ENCODE results near the gene PACS1. TPM values are rescaled to one million over a fixed set of nuclear protein-coding genes. Genes with fewer than 3 reads are reported as not detected.

Gene PACS1
- polyA plus RNA-seq, 1 donor, result 30.3 TPM

- no peak overlapping the region for H3K27ac ChIP-seq (ENCODE audit: low read length)
- H3K4me3 ChIP-seq (ENCODE audit: low read length), result peak overlapping the region; percentile 75
Observed at GRCh38 chr11:66258473-66258893, 188.4 kb downstream of the PACS1 start.

GRCh38 chr11:66259225-66259624 is 189.2 kb downstream of the PACS1 start:
- no peak overlapping the region for H3K4me3 ChIP-seq (ENCODE audit: low read length)
- H3K36me3 ChIP-seq (ENCODE audit: control insufficient read depth, insufficient read depth, low read length), result peaks cover 28% of the 10 kb centered on the region
- WGBS (ENCODE audit: insufficient coverage, low lambda C conversion rate), result no CpG with 5 or more reads among the region's 2 CpGs
- no peak overlapping the region for H3K27ac ChIP-seq (ENCODE audit: low read length)
- peaks cover 5% of the 10 kb centered on the region for H3K4me1 ChIP-seq (ENCODE audit: control insufficient read depth, insufficient read depth, low read length)
- peaks cover 15% of the 10 kb centered on the region for H3K27me3 ChIP-seq (ENCODE audit: control insufficient read depth, insufficient read depth, low read length)
- DNase-seq, result no peak
- no peaks in the 10 kb centered on the region for H3K9me3 ChIP-seq (ENCODE audit: control insufficient read depth, low read depth, low read length)

More at GRCh38 chr11:66258473-66258893, 188.4 kb downstream of the PACS1 start:
- H3K36me3 ChIP-seq (ENCODE audit: control insufficient read depth, insufficient read depth, low read length), result peaks cover 23% of the 10 kb centered on the region
- H3K27me3 ChIP-seq (ENCODE audit: control insufficient read depth, insufficient read depth, low read length), result peaks cover 15% of the 10 kb centered on the region
- H3K9me3 ChIP-seq (ENCODE audit: control insufficient read depth, low read depth, low read length), result no peaks in the 10 kb centered on the region
- H3K4me1 ChIP-seq (ENCODE audit: control insufficient read depth, insufficient read depth, low read length), result peaks cover 5% of the 10 kb centered on the region
- no CpG with 5 or more reads among the region's 28 CpGs for WGBS (ENCODE audit: insufficient coverage, low lambda C conversion rate)
- DNase-seq, result no peak

GRCh38 chr11:66259956-66260355 is 189.9 kb downstream of the PACS1 start:
- H3K27me3 ChIP-seq (ENCODE audit: control insufficient read depth, insufficient read depth, low read length), result peaks cover 13% of the 10 kb centered on the region
- DNase-seq, result no peak
- H3K4me3 ChIP-seq (ENCODE audit: low read length), result no peak overlapping the region
- H3K27ac ChIP-seq (ENCODE audit: low read length), result no peak overlapping the region
- peaks cover 5% of the 10 kb centered on the region for H3K4me1 ChIP-seq (ENCODE audit: control insufficient read depth, insufficient read depth, low read length)
- peaks cover 35% of the 10 kb centered on the region for H3K36me3 ChIP-seq (ENCODE audit: control insufficient read depth, insufficient read depth, low read length)
- H3K9me3 ChIP-seq (ENCODE audit: control insufficient read depth, low read depth, low read length), result no peaks in the 10 kb centered on the region
- no CpG with 5 or more reads among the region's 4 CpGs for WGBS (ENCODE audit: insufficient coverage, low lambda C conversion rate)

- WGBS (ENCODE audit: insufficient coverage, low lambda C conversion rate), result no CpG with 5 or more reads among the region's 16 CpGs
- peaks cover 42% of the 10 kb centered on the region for H3K36me3 ChIP-seq (ENCODE audit: control insufficient read depth, insufficient read depth, low read length)
Observed at GRCh38 chr11:66261578-66261977, 191.5 kb downstream of the PACS1 start.

GRCh38 chr11:66262191-66262590 is 192.1 kb downstream of the PACS1 start:
- H3K4me1 ChIP-seq (ENCODE audit: control insufficient read depth, insufficient read depth, low read length), result peaks cover 12% of the 10 kb centered on the region
- H3K27me3 ChIP-seq (ENCODE audit: control insufficient read depth, insufficient read depth, low read length), result peaks cover 2% of the 10 kb centered on the region
- no CpG with 5 or more reads among the region's 5 CpGs for WGBS (ENCODE audit: insufficient coverage, low lambda C conversion rate)
- H3K27ac ChIP-seq (ENCODE audit: low read length), result no peak overlapping the region
- peaks cover 42% of the 10 kb centered on the region for H3K36me3 ChIP-seq (ENCODE audit: control insufficient read depth, insufficient read depth, low read length)
- H3K4me3 ChIP-seq (ENCODE audit: low read length), result no peak overlapping the region
- no peak for DNase-seq
- no peaks in the 10 kb centered on the region for H3K9me3 ChIP-seq (ENCODE audit: control insufficient read depth, low read depth, low read length)

More at GRCh38 chr11:66261578-66261977, 191.5 kb downstream of the PACS1 start:
- H3K4me3 ChIP-seq (ENCODE audit: low read length), result no peak overlapping the region
- H3K4me1 ChIP-seq (ENCODE audit: control insufficient read depth, insufficient read depth, low read length), result peaks cover 6% of the 10 kb centered on the region
- peaks cover 7% of the 10 kb centered on the region for H3K27me3 ChIP-seq (ENCODE audit: control insufficient read depth, insufficient read depth, low read length)
- H3K9me3 ChIP-seq (ENCODE audit: control insufficient read depth, low read depth, low read length), result no peaks in the 10 kb centered on the region
- H3K27ac ChIP-seq (ENCODE audit: low read length), result no peak overlapping the region
- no peak for DNase-seq

- no peak overlapping the region for H3K4me3 ChIP-seq (ENCODE audit: low read length)
- no peak overlapping the region for H3K27ac ChIP-seq (ENCODE audit: low read length)
- peaks cover 42% of the 10 kb centered on the region for H3K36me3 ChIP-seq (ENCODE audit: control insufficient read depth, insufficient read depth, low read length)
- H3K4me1 ChIP-seq (ENCODE audit: control insufficient read depth, insufficient read depth, low read length), result peaks cover 12% of the 10 kb centered on the region
- DNase-seq, result no peak
- H3K9me3 ChIP-seq (ENCODE audit: control insufficient read depth, low read depth, low read length), result peaks cover 1% of the 10 kb centered on the region
- H3K27me3 ChIP-seq (ENCODE audit: control insufficient read depth, insufficient read depth, low read length), result no peaks in the 10 kb centered on the region
- WGBS (ENCODE audit: insufficient coverage, low lambda C conversion rate), result no CpG with 5 or more reads among the region's 12 CpGs
Observed at GRCh38 chr11:66262696-66263095, 192.6 kb downstream of the PACS1 start.

GRCh38 chr11:66263231-66263630 is 193.2 kb downstream of the PACS1 start:
- no peak for DNase-seq
- Histone ChIP-seq H3K27me3 (ENCODE audit: control insufficient read depth, insufficient read depth, low read length) (no peaks in the 10 kb centered on the region), H3K4me3 (ENCODE audit: low read length) (no peak overlapping the region), H3K36me3 (ENCODE audit: control insufficient read depth, insufficient read depth, low read length) (peaks cover 42% of the 10 kb centered on the region), H3K27ac (ENCODE audit: low read length) (no peak overlapping the region), H3K9me3 (ENCODE audit: control insufficient read depth, low read depth, low read length) (peaks cover 2% of the 10 kb centered on the region), H3K4me1 (ENCODE audit: control insufficient read depth, insufficient read depth, low read length) (peaks cover 16% of the 10 kb centered on the region)
- no CpG with 5 or more reads among the region's 4 CpGs for WGBS (ENCODE audit: insufficient coverage, low lambda C conversion rate)

- WGBS (ENCODE audit: insufficient coverage, low lambda C conversion rate), result 100% methylated on average over 1 of the region's 10 CpGs
- Histone ChIP-seq H3K4me1 (ENCODE audit: control insufficient read depth, insufficient read depth, low read length) (peaks cover 11% of the 10 kb centered on the region), H3K36me3 (ENCODE audit: control insufficient read depth, insufficient read depth, low read length) (peaks cover 42% of the 10 kb centered on the region)
Observed at GRCh38 chr11:66263785-66264184, 193.7 kb downstream of the PACS1 start.

GRCh38 chr11:66264383-66264782 is 194.3 kb downstream of the PACS1 start:
- DNase-seq, result no peak
- no peak overlapping the region for H3K4me3 ChIP-seq (ENCODE audit: low read length)
- no peak overlapping the region for H3K27ac ChIP-seq (ENCODE audit: low read length)
- no CpG with 5 or more reads among the region's 8 CpGs for WGBS (ENCODE audit: insufficient coverage, low lambda C conversion rate)
- peaks cover 42% of the 10 kb centered on the region for H3K36me3 ChIP-seq (ENCODE audit: control insufficient read depth, insufficient read depth, low read length)
- peaks cover 11% of the 10 kb centered on the region for H3K4me1 ChIP-seq (ENCODE audit: control insufficient read depth, insufficient read depth, low read length)
- H3K9me3 ChIP-seq (ENCODE audit: control insufficient read depth, low read depth, low read length), result peaks cover 2% of the 10 kb centered on the region
- no peaks in the 10 kb centered on the region for H3K27me3 ChIP-seq (ENCODE audit: control insufficient read depth, insufficient read depth, low read length)

More at GRCh38 chr11:66263785-66264184, 193.7 kb downstream of the PACS1 start:
- Histone ChIP-seq H3K27ac (ENCODE audit: low read length) (no peak overlapping the region), H3K9me3 (ENCODE audit: control insufficient read depth, low read depth, low read length) (peaks cover 2% of the 10 kb centered on the region), H3K27me3 (ENCODE audit: control insufficient read depth, insufficient read depth, low read length) (no peaks in the 10 kb centered on the region), H3K4me3 (ENCODE audit: low read length) (no peak overlapping the region)
- DNase-seq, result no peak

- peaks cover 2% of the 10 kb centered on the region for H3K9me3 ChIP-seq (ENCODE audit: control insufficient read depth, low read depth, low read length)
- no peak overlapping the region for H3K27ac ChIP-seq (ENCODE audit: low read length)
- peaks cover 37% of the 10 kb centered on the region for H3K36me3 ChIP-seq (ENCODE audit: control insufficient read depth, insufficient read depth, low read length)
- no peaks in the 10 kb centered on the region for H3K27me3 ChIP-seq (ENCODE audit: control insufficient read depth, insufficient read depth, low read length)
- peaks cover 14% of the 10 kb centered on the region for H3K4me1 ChIP-seq (ENCODE audit: control insufficient read depth, insufficient read depth, low read length)
- DNase-seq, result no peak
- H3K4me3 ChIP-seq (ENCODE audit: low read length), result no peak overlapping the region
- no CpG with 5 or more reads among the region's 12 CpGs for WGBS (ENCODE audit: insufficient coverage, low lambda C conversion rate)
Observed at GRCh38 chr11:66264914-66265313, 194.8 kb downstream of the PACS1 start.
